ENCODE measurements around the gene OR52E5.

Gene OR52E5

DNA sequence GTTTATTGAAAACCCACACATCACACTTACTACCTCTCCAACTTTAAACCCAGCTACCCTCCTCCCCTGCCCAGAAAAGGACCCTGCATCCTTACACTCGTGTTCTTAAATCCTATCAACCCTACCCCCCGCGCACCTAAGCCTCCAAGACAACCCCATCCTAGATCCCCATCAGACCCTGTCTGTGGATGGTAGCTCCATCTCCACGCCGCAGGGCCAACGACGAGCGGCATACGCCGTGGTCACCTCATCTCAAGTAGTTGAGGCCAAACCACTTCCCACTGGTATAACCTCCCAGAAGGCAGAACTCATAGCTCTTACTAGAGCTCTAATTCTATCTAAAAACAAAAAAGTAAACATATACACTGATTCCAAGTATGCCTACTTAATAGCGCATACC, 39.7 kb downstream of the OR52E5 start:
- no peak for DNase-seq (ENCODE audit: low read depth in 4 of 4, low spot score in 1 of 4)

DNA sequence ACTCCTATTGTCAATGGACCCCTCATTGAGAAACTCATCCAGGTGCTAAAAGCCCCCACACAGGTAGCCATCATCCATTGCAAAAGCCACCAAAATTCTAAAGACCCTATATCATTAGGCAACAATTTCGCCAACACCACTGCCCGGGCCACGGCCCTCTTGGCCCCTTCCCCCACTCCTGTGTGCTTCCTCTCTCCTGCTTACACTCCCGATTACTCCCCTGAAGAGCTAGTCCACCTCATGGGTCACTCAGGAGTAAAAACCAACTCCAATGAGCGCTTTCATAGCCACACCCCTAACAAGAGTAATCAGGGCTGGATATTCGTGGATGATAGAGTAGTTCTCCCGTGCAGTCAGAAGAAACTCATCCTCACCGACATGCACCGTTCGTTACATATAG, 40.1 kb downstream of the OR52E5 start:
- DNase-seq (ENCODE audit: low read depth in 4 of 4, low spot score in 1 of 4) = no peak

DNA sequence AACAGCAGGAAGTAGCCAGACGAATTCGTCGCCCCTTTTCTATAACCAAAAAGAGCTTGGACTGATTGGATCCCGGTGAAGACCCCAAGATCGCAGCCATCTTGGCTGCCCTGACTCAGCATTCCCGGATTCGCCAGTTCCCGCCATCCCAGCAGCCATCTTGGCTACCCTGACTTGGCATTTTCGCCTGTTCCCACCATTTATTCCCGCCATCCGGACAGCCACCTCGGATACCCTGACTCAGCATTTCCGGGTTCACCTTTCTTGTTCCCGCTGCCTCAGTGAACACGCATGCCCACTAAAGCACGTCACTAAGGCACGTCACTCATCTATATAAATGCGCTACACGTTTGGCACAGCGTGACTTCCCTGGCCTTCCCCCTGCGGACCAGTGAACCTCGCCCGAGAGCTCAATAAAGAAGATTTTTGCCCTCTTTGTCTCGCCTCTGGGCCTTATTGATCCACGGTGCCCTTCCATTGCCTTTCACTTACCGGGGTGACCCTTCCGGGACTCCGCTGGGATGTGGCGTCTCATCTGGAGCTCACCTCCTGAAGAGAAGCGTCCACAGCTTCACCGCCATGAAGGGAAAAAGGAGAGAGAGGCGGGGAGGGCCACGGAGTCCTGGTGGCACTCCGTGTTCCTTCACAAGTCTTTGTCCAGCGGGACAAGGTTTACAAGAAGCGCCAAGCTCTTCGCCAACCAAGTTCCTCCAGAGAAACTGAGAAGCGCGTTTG, 45.0 kb downstream of the OR52E5 start:
- no peak for DNase-seq (ENCODE audit: low read depth in 4 of 4, low spot score in 1 of 4)

DNA sequence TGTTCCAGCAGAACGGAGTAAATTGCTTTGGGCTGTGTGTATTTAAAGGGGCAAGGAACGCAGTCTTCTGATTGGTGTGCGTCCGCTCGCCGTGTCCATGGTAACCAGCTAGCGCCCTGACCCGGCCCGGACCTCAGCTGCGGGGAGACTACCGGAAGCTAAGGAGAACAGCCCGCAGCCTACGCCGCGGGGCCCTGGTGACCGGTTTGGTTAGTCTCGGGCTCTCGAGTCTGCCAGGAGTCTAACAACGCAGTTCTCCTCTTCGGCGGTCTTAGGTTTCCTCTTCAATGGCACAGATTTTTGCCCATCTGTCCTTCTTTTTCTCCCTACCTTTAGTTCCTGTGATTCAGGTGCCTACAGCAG, 45.6 kb downstream of the OR52E5 start:
- DNase-seq (ENCODE audit: low read depth in 4 of 4, low spot score in 1 of 4) = no peak

DNA sequence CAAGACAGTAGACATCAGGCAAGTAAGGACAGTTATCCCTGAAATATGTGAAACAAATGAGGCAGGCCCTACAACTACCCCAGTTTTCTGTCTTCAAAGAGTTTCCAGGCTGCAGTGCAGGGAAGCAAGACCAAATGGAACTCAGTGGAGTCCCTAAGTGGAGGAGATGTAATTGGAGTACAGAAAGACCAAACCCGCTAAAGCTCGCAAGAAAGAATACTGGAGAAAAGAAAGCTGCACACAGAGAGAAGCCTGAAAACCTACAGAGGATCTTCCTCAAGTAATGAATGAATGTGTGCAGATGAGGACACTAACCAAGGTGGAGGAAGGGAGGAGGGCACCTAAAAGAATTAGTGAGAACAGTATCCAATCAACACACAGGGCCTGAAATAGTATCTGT, 47.7 kb downstream of the OR52E5 start:
- no peak for DNase-seq (ENCODE audit: low read depth in 4 of 4, low spot score in 1 of 4)

DNA sequence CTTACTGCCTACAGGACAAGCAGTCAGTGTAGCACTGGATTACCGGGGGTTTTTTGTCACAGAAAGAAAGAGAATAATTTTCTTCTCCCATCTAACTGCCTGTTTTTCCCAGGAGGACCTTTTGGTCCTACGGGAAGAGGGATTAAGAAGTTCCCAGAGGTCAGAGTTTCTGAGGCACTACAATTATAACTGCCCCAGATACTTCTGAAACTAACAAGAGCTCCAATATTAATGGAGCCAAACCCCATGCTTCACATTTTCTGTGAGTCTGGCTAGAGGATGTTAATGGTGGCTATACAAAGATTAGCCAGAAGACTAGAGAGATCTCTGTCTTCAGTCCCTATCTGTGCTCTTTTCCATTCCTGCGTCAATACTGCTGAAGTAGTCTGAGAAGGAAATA, 48.9 kb downstream of the OR52E5 start, which contains the start of gene OR56A3:
Gene OR56A3, plus strand, starts transcription at position 301 of the 400 bp plus-strand sequence. CDS start 5,096 bp downstream, outside the sequence.
- no peak for DNase-seq (ENCODE audit: low read depth in 4 of 4, low spot score in 1 of 4)

Measured in stimulated activated CD4-positive, alpha-beta T cell treated with anti-CD3 and anti-CD28 coated beads, Interleukin-1b, Interleukin-23, amount 100 ng/mL, for 24 hours (primary cell).